HEK293 (cell line): ENCODE measurements around the gene TMEM181.

Source experiments
- ATF2 ChIP-seq: fragments of 450-650 bp; formaldehyde crosslinking; IDR thresholded peaks from 2 replicates; pipeline ENCODE4 v1.5.1; 2016; ENCODE audit warnings: missing biosample characterization, missing genetic modification characterization, low read depth
- GLIS1 ChIP-seq: fragments of 450-650 bp; formaldehyde crosslinking; IDR thresholded peaks from 2 replicates; pipeline ENCODE4 v1.5.1; 2016; ENCODE audit warnings: missing biosample characterization, missing genetic modification characterization
- SALL2 ChIP-seq: fragments of 450-650 bp; formaldehyde crosslinking; IDR thresholded peaks from 2 replicates; pipeline ENCODE4 v1.5.0; 2017; ENCODE audit warnings: missing biosample characterization, mild to moderate bottlenecking, missing genetic modification characterization, borderline replicate concordance
- SP2 ChIP-seq: fragments of 450-650 bp; formaldehyde crosslinking; IDR thresholded peaks from 2 replicates; pipeline ENCODE4 v1.5.1; 2016; ENCODE audit warnings: missing biosample characterization, missing genetic modification characterization
- SP7 ChIP-seq: fragments of 450-650 bp; formaldehyde crosslinking; IDR thresholded peaks from 2 replicates; pipeline ENCODE4 v1.5.1; 2016; ENCODE audit warnings: missing biosample characterization, missing genetic modification characterization
- ZBTB21 ChIP-seq: fragments of 450-650 bp; formaldehyde crosslinking; IDR thresholded peaks from 2 replicates; pipeline ENCODE4 v1.5.1; 2017; ENCODE audit warnings: missing biosample characterization, missing genetic modification characterization
- ZNF121 ChIP-seq: fragments of 450-650 bp; formaldehyde crosslinking; IDR thresholded peaks from 2 replicates; pipeline ENCODE4 v1.5.1; 2016; ENCODE audit warnings: missing biosample characterization, missing genetic modification characterization
- ZNF157 ChIP-seq: fragments of 450-650 bp; formaldehyde crosslinking; IDR thresholded peaks from 2 replicates; pipeline ENCODE4 v1.5.1; 2016; ENCODE audit warnings: missing biosample characterization, missing genetic modification characterization
- ZNF174 ChIP-seq: fragments of 450-650 bp; formaldehyde crosslinking; IDR thresholded peaks from 2 replicates; pipeline ENCODE4 v1.5.0; 2017; ENCODE audit warnings: missing biosample characterization, mild to moderate bottlenecking, missing genetic modification characterization
- ZNF19 ChIP-seq: fragments of 450-650 bp; formaldehyde crosslinking; IDR thresholded peaks from 2 replicates; pipeline ENCODE4; 2016; ENCODE audit warnings: missing biosample characterization, missing genetic modification characterization, low read depth
- ZNF518A ChIP-seq: fragments of 450-650 bp; formaldehyde crosslinking; conservative IDR thresholded peaks from 2 replicates; pipeline ENCODE4 v1.5.1; 2016; ENCODE audit warnings: low read depth, missing biosample characterization, missing genetic modification characterization
- ZNF530 ChIP-seq: fragments of 450-650 bp; formaldehyde crosslinking; IDR thresholded peaks from 2 replicates; pipeline ENCODE4 v1.5.1; 2016; ENCODE audit warnings: low read depth, missing biosample characterization, missing genetic modification characterization
- ZNF561 ChIP-seq: fragments of 450-650 bp; IDR thresholded peaks from 2 replicates; pipeline ENCODE4 v1.5.1; 2018; ENCODE audit warnings: missing biosample characterization, missing genetic modification characterization, borderline replicate concordance
- ZNF610 ChIP-seq: fragments of 450-650 bp; formaldehyde crosslinking; IDR thresholded peaks from 2 replicates; pipeline ENCODE4 v1.5.1; 2016; ENCODE audit warnings: missing biosample characterization, missing genetic modification characterization, borderline replicate concordance
- ZNF677 ChIP-seq: fragments of 450-650 bp; IDR thresholded peaks from 2 replicates; pipeline ENCODE4 v1.5.0; 2018; ENCODE audit warnings: missing biosample characterization, mild to moderate bottlenecking, missing genetic modification characterization, moderate library complexity
- ZNF76 ChIP-seq: fragments of 450-650 bp; formaldehyde crosslinking; IDR thresholded peaks from 2 replicates; pipeline ENCODE4; 2016; ENCODE audit warnings: low read depth, missing biosample characterization, missing genetic modification characterization, borderline replicate concordance
- ZSCAN18 ChIP-seq: fragments of 450-650 bp; formaldehyde crosslinking; IDR thresholded peaks from 2 replicates; pipeline ENCODE4 v1.5.1; 2016; ENCODE audit warnings: missing biosample characterization, missing genetic modification characterization
- ZSCAN30 ChIP-seq: fragments of 450-650 bp; IDR thresholded peaks from 2 replicates; pipeline ENCODE4 v1.5.1; 2018; ENCODE audit warnings: missing biosample characterization, mild to moderate bottlenecking, missing genetic modification characterization, moderate library complexity
- TF ChIP-seq, protein P1 (sequence below): fragments of 450-650 bp; formaldehyde crosslinking; IDR thresholded peaks from 2 replicates; pipeline ENCODE4 v1.5.1; 2017; ENCODE audit warnings: missing biosample characterization, mild to moderate bottlenecking, missing genetic modification characterization, moderate library complexity
- TF ChIP-seq, protein P2 (sequence below): fragments of 450-650 bp; formaldehyde crosslinking; IDR thresholded peaks from 2 replicates; pipeline ENCODE4 v1.5.1; 2017; ENCODE audit warnings: missing biosample characterization, missing genetic modification characterization
- TF ChIP-seq, protein P3 (sequence below): fragments of 450-650 bp; formaldehyde crosslinking; IDR thresholded peaks from 2 replicates; pipeline ENCODE4 v1.5.1; 2016; ENCODE audit warnings: missing biosample characterization, missing genetic modification characterization
- TF ChIP-seq, protein P4 (sequence below): fragments of 450-650 bp; formaldehyde crosslinking; IDR thresholded peaks from 2 replicates; pipeline ENCODE4 v1.5.1; 2016; ENCODE audit warnings: missing biosample characterization, missing genetic modification characterization

TMEM181 gene

GRCh38 chr6:158536084-158536890, 23.6 kb upstream of the TMEM181 start (continued):
- TF ChIP-seq, protein P1, sequence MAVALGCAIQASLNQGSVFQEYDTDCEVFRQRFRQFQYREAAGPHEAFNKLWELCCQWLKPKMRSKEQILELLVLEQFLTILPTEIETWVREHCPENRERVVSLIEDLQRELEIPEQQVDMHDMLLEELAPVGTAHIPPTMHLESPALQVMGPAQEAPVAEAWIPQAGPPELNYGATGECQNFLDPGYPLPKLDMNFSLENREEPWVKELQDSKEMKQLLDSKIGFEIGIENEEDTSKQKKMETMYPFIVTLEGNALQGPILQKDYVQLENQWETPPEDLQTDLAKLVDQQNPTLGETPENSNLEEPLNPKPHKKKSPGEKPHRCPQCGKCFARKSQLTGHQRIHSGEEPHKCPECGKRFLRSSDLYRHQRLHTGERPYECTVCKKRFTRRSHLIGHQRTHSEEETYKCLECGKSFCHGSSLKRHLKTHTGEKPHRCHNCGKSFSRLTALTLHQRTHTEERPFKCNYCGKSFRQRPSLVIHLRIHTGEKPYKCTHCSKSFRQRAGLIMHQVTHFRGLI (tag by site-specific recombination) = peak; percentile 86
- TF ChIP-seq ZBTB21 (tag by site-specific recombination) = no peak
- peak; percentile 63; the same call in 1 of the 2 replicates for TF ChIP-seq ZNF76 (tag by site-specific recombination)
- peak; percentile 63 for TF ChIP-seq GLIS1 (tag by site-specific recombination)
- TF ChIP-seq, protein P2, sequence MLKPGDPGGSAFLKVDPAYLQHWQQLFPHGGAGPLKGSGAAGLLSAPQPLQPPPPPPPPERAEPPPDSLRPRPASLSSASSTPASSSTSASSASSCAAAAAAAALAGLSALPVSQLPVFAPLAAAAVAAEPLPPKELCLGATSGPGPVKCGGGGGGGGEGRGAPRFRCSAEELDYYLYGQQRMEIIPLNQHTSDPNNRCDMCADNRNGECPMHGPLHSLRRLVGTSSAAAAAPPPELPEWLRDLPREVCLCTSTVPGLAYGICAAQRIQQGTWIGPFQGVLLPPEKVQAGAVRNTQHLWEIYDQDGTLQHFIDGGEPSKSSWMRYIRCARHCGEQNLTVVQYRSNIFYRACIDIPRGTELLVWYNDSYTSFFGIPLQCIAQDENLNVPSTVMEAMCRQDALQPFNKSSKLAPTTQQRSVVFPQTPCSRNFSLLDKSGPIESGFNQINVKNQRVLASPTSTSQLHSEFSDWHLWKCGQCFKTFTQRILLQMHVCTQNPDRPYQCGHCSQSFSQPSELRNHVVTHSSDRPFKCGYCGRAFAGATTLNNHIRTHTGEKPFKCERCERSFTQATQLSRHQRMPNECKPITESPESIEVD (tag by site-specific recombination) = no peak
- TF ChIP-seq ATF2 (tag by site-specific recombination) = no peak
- TF ChIP-seq, protein P3, sequence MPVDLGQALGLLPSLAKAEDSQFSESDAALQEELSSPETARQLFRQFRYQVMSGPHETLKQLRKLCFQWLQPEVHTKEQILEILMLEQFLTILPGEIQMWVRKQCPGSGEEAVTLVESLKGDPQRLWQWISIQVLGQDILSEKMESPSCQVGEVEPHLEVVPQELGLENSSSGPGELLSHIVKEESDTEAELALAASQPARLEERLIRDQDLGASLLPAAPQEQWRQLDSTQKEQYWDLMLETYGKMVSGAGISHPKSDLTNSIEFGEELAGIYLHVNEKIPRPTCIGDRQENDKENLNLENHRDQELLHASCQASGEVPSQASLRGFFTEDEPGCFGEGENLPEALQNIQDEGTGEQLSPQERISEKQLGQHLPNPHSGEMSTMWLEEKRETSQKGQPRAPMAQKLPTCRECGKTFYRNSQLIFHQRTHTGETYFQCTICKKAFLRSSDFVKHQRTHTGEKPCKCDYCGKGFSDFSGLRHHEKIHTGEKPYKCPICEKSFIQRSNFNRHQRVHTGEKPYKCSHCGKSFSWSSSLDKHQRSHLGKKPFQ (tag by site-specific recombination) = no peak
- no peak for TF ChIP-seq ZNF677 (tag by site-specific recombination)
- no peak for TF ChIP-seq ZNF518A
- TF ChIP-seq ZNF610 (tag by site-specific recombination) = no peak
- TF ChIP-seq ZNF121 (tag by site-specific recombination) = no peak
- TF ChIP-seq ZNF530 (tag by site-specific recombination) = no peak
- peak; percentile 89 for TF ChIP-seq SP7 (tag by site-specific recombination)
- TF ChIP-seq SALL2 = no peak
- TF ChIP-seq ZNF19 = no peak
- TF ChIP-seq SP2 (tag by site-specific recombination) = peak; percentile 95
- peak; percentile 50; the same call in 1 of the 2 replicates for TF ChIP-seq ZSCAN30
- TF ChIP-seq, protein P4, sequence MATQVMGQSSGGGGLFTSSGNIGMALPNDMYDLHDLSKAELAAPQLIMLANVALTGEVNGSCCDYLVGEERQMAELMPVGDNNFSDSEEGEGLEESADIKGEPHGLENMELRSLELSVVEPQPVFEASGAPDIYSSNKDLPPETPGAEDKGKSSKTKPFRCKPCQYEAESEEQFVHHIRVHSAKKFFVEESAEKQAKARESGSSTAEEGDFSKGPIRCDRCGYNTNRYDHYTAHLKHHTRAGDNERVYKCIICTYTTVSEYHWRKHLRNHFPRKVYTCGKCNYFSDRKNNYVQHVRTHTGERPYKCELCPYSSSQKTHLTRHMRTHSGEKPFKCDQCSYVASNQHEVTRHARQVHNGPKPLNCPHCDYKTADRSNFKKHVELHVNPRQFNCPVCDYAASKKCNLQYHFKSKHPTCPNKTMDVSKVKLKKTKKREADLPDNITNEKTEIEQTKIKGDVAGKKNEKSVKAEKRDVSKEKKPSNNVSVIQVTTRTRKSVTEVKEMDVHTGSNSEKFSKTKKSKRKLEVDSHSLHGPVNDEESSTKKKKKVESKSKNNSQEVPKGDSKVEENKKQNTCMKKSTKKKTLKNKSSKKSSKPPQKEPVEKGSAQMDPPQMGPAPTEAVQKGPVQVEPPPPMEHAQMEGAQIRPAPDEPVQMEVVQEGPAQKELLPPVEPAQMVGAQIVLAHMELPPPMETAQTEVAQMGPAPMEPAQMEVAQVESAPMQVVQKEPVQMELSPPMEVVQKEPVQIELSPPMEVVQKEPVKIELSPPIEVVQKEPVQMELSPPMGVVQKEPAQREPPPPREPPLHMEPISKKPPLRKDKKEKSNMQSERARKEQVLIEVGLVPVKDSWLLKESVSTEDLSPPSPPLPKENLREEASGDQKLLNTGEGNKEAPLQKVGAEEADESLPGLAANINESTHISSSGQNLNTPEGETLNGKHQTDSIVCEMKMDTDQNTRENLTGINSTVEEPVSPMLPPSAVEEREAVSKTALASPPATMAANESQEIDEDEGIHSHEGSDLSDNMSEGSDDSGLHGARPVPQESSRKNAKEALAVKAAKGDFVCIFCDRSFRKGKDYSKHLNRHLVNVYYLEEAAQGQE (tag by site-specific recombination) = peak; percentile 100
- TF ChIP-seq ZNF561 = peak; percentile 68; the same call in 1 of the 2 replicates
- no peak for TF ChIP-seq ZSCAN18 (tag by site-specific recombination)
- TF ChIP-seq ZNF157 (tag by site-specific recombination) = no peak
- TF ChIP-seq ZNF174 (tag by site-specific recombination) = no peak
